ENCODE data around the gene SMIM43.

The SMIM43 gene

GRCh38 chr4:121728798-121729226 lies 36.2 kb downstream of the SMIM43 start:
- H3K36me3 ChIP-seq (ENCODE audit: control insufficient read depth, insufficient read depth, low read length), result no peaks in the 10 kb centered on the region
- H3K9me3 ChIP-seq (ENCODE audit: control insufficient read depth, insufficient read depth, low read length), result no peaks in the 10 kb centered on the region
- H3K4me3 ChIP-seq (ENCODE audit: low read depth, low read length), result no peak overlapping the region
- H3K9ac ChIP-seq (ENCODE audit: low read depth, low read length), result no peak overlapping the region
- H3K4me1 ChIP-seq (ENCODE audit: control insufficient read depth, insufficient read depth, low read length), result no peaks in the 10 kb centered on the region
- H3K27me3 ChIP-seq (ENCODE audit: control insufficient read depth, insufficient read depth, low read length), result no peaks in the 10 kb centered on the region

- Histone ChIP-seq H3K9ac (ENCODE audit: low read depth, low read length) (no peak overlapping the region), H3K27me3 (ENCODE audit: control insufficient read depth, insufficient read depth, low read length) (no peaks in the 10 kb centered on the region), H3K4me1 (ENCODE audit: control insufficient read depth, insufficient read depth, low read length) (no peaks in the 10 kb centered on the region), H3K4me3 (ENCODE audit: low read depth, low read length) (no peak overlapping the region), H3K9me3 (ENCODE audit: control insufficient read depth, insufficient read depth, low read length) (no peaks in the 10 kb centered on the region), H3K36me3 (ENCODE audit: control insufficient read depth, insufficient read depth, low read length) (no peaks in the 10 kb centered on the region)
Measured at GRCh38 chr4:121728066-121728465, 36.9 kb downstream of the SMIM43 start.

- Histone ChIP-seq H3K36me3 (ENCODE audit: control insufficient read depth, insufficient read depth, low read length) (no peaks in the 10 kb centered on the region), H3K4me1 (ENCODE audit: control insufficient read depth, insufficient read depth, low read length) (no peaks in the 10 kb centered on the region), H3K4me3 (ENCODE audit: low read depth, low read length) (no peak overlapping the region), H3K9me3 (ENCODE audit: control insufficient read depth, insufficient read depth, low read length) (no peaks in the 10 kb centered on the region), H3K9ac (ENCODE audit: low read depth, low read length) (no peak overlapping the region), H3K27me3 (ENCODE audit: control insufficient read depth, insufficient read depth, low read length) (no peaks in the 10 kb centered on the region)
Measured at GRCh38 chr4:121726642-121727268, 38.2 kb downstream of the SMIM43 start.

GRCh38 chr4:121724671-121725070 lies 40.3 kb downstream of the SMIM43 start:
- H3K9ac ChIP-seq (ENCODE audit: low read depth, low read length), result no peak overlapping the region
- H3K36me3 ChIP-seq (ENCODE audit: control insufficient read depth, insufficient read depth, low read length), result no peaks in the 10 kb centered on the region
- H3K4me3 ChIP-seq (ENCODE audit: low read depth, low read length), result no peak overlapping the region
- no peaks in the 10 kb centered on the region for H3K27me3 ChIP-seq (ENCODE audit: control insufficient read depth, insufficient read depth, low read length)
- peaks cover 3% of the 10 kb centered on the region for H3K4me1 ChIP-seq (ENCODE audit: control insufficient read depth, insufficient read depth, low read length)
- H3K9me3 ChIP-seq (ENCODE audit: control insufficient read depth, insufficient read depth, low read length), result no peaks in the 10 kb centered on the region

GRCh38 chr4:121721700-121722099 lies 43.3 kb downstream of the SMIM43 start:
- H3K27me3 ChIP-seq (ENCODE audit: control insufficient read depth, insufficient read depth, low read length), result no peaks in the 10 kb centered on the region
- no peaks in the 10 kb centered on the region for H3K9me3 ChIP-seq (ENCODE audit: control insufficient read depth, insufficient read depth, low read length)
- no peak overlapping the region for H3K4me3 ChIP-seq (ENCODE audit: low read depth, low read length)
- H3K4me1 ChIP-seq (ENCODE audit: control insufficient read depth, insufficient read depth, low read length), result peaks cover 3% of the 10 kb centered on the region
- H3K36me3 ChIP-seq (ENCODE audit: control insufficient read depth, insufficient read depth, low read length), result no peaks in the 10 kb centered on the region
- no peak overlapping the region for H3K9ac ChIP-seq (ENCODE audit: low read depth, low read length)

- H3K9ac ChIP-seq (ENCODE audit: low read depth, low read length), result no peak overlapping the region
- H3K36me3 ChIP-seq (ENCODE audit: control insufficient read depth, insufficient read depth, low read length), result no peaks in the 10 kb centered on the region
- no peaks in the 10 kb centered on the region for H3K27me3 ChIP-seq (ENCODE audit: control insufficient read depth, insufficient read depth, low read length)
- H3K4me3 ChIP-seq (ENCODE audit: low read depth, low read length), result no peak overlapping the region
- peaks cover 3% of the 10 kb centered on the region for H3K4me1 ChIP-seq (ENCODE audit: control insufficient read depth, insufficient read depth, low read length)
- no peaks in the 10 kb centered on the region for H3K9me3 ChIP-seq (ENCODE audit: control insufficient read depth, insufficient read depth, low read length)
Measured at GRCh38 chr4:121720109-121720508, 44.9 kb downstream of the SMIM43 start.

- peaks cover 5% of the 10 kb centered on the region for H3K4me1 ChIP-seq (ENCODE audit: control insufficient read depth, insufficient read depth, low read length)
- no peaks in the 10 kb centered on the region for H3K36me3 ChIP-seq (ENCODE audit: control insufficient read depth, insufficient read depth, low read length)
- H3K27me3 ChIP-seq (ENCODE audit: control insufficient read depth, insufficient read depth, low read length), result no peaks in the 10 kb centered on the region
- H3K9ac ChIP-seq (ENCODE audit: low read depth, low read length), result no peak overlapping the region
- no peak overlapping the region for H3K4me3 ChIP-seq (ENCODE audit: low read depth, low read length)
- no peaks in the 10 kb centered on the region for H3K9me3 ChIP-seq (ENCODE audit: control insufficient read depth, insufficient read depth, low read length)
Measured at GRCh38 chr4:121717680-121718237, 47.2 kb downstream of the SMIM43 start.

- no peaks in the 10 kb centered on the region for H3K9me3 ChIP-seq (ENCODE audit: control insufficient read depth, insufficient read depth, low read length)
- H3K4me3 ChIP-seq (ENCODE audit: low read depth, low read length), result no peak overlapping the region
- no peak overlapping the region for H3K9ac ChIP-seq (ENCODE audit: low read depth, low read length)
- H3K4me1 ChIP-seq (ENCODE audit: control insufficient read depth, insufficient read depth, low read length), result peaks cover 11% of the 10 kb centered on the region
- no peaks in the 10 kb centered on the region for H3K27me3 ChIP-seq (ENCODE audit: control insufficient read depth, insufficient read depth, low read length)
- no peaks in the 10 kb centered on the region for H3K36me3 ChIP-seq (ENCODE audit: control insufficient read depth, insufficient read depth, low read length)
Measured at GRCh38 chr4:121714548-121714947, 50.4 kb downstream of the SMIM43 start.

- H3K4me3 ChIP-seq (ENCODE audit: low read depth, low read length), result no peak overlapping the region
Measured at GRCh38 chr4:121712783-121713182, 52.2 kb downstream of the SMIM43 start.

GRCh38 chr4:121712001-121712651 lies 52.8 kb downstream of the SMIM43 start:
- Histone ChIP-seq H3K36me3 (ENCODE audit: control insufficient read depth, insufficient read depth, low read length) (no peaks in the 10 kb centered on the region), H3K4me1 (ENCODE audit: control insufficient read depth, insufficient read depth, low read length) (peaks cover 11% of the 10 kb centered on the region), H3K27me3 (ENCODE audit: control insufficient read depth, insufficient read depth, low read length) (no peaks in the 10 kb centered on the region), H3K9me3 (ENCODE audit: control insufficient read depth, insufficient read depth, low read length) (no peaks in the 10 kb centered on the region), H3K9ac (ENCODE audit: low read depth, low read length) (peak overlapping the region; percentile 48), H3K4me3 (ENCODE audit: low read depth, low read length) (peak overlapping the region; percentile 27)

More at GRCh38 chr4:121712783-121713182, 52.2 kb downstream of the SMIM43 start:
- H3K27me3 ChIP-seq (ENCODE audit: control insufficient read depth, insufficient read depth, low read length), result no peaks in the 10 kb centered on the region
- no peak overlapping the region for H3K9ac ChIP-seq (ENCODE audit: low read depth, low read length)
- H3K36me3 ChIP-seq (ENCODE audit: control insufficient read depth, insufficient read depth, low read length), result no peaks in the 10 kb centered on the region
- peaks cover 11% of the 10 kb centered on the region for H3K4me1 ChIP-seq (ENCODE audit: control insufficient read depth, insufficient read depth, low read length)
- no peaks in the 10 kb centered on the region for H3K9me3 ChIP-seq (ENCODE audit: control insufficient read depth, insufficient read depth, low read length)

GRCh38 chr4:121711263-121712000 lies 53.5 kb downstream of the SMIM43 start:
- H3K4me3 ChIP-seq (ENCODE audit: low read depth, low read length), result peak overlapping the region; percentile 37
- no peaks in the 10 kb centered on the region for H3K36me3 ChIP-seq (ENCODE audit: control insufficient read depth, insufficient read depth, low read length)
- H3K9me3 ChIP-seq (ENCODE audit: control insufficient read depth, insufficient read depth, low read length), result no peaks in the 10 kb centered on the region
- H3K9ac ChIP-seq (ENCODE audit: low read depth, low read length), result peak overlapping the region; percentile 48
- peaks cover 11% of the 10 kb centered on the region for H3K4me1 ChIP-seq (ENCODE audit: control insufficient read depth, insufficient read depth, low read length)
- no peaks in the 10 kb centered on the region for H3K27me3 ChIP-seq (ENCODE audit: control insufficient read depth, insufficient read depth, low read length)

Data from iPS-15b (cell line).